ENCODE data around the gene OR51B4.

Gene OR51B4

DNA sequence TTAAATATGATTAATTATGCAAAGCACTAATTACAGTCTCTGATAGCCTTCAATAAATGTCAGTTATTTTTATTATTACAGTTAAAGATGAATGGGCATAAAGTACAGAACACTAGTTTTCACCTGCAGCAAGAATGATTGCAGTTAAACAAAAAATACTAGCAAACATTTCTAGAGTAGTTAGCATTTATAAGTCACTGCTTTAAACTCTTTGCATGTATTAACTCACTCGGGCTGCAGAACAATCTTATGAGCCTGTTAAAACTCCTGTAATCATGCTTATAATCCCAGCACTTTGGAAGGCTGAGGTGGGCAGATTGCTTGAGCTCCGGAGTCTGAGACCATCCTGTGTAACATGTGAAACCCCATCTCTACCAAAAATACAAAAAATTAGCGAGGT is 14.8 kb downstream of the OR51B4 start:
- TF ChIP-seq, protein P1, sequence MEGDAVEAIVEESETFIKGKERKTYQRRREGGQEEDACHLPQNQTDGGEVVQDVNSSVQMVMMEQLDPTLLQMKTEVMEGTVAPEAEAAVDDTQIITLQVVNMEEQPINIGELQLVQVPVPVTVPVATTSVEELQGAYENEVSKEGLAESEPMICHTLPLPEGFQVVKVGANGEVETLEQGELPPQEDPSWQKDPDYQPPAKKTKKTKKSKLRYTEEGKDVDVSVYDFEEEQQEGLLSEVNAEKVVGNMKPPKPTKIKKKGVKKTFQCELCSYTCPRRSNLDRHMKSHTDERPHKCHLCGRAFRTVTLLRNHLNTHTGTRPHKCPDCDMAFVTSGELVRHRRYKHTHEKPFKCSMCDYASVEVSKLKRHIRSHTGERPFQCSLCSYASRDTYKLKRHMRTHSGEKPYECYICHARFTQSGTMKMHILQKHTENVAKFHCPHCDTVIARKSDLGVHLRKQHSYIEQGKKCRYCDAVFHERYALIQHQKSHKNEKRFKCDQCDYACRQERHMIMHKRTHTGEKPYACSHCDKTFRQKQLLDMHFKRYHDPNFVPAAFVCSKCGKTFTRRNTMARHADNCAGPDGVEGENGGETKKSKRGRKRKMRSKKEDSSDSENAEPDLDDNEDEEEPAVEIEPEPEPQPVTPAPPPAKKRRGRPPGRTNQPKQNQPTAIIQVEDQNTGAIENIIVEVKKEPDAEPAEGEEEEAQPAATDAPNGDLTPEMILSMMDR (IDR thresholded peaks at IDR 0.05; ENCODE audit: low read depth, low read length, missing control alignments), result no peak
- no peak for DNase-seq (ENCODE audit: extremely low read depth, low read depth)
- no peak overlapping the region for H3K4me3 ChIP-seq (replicated peaks; ENCODE audit: low read depth, low read length)

DNA sequence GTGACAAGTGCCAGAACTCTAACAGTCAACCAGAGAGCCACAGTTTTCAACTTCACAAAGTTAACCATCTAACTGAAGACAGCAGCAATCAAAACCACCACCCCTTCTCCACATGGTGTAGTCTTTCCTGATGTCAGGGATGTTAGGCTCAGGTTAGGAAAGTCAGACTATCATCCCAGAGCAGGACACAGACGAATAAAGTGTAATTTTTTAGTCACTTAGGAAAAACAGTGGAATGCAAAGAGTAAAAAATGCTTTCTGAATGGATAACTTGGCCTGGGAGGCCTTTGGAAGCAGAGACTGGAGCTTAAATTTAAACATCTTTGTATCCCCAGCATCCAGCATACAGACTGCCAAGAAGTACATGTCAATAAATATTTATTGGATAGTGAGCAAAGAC is 15.4 kb downstream of the OR51B4 start:
- TF ChIP-seq, protein P1 (IDR thresholded peaks at IDR 0.05; ENCODE audit: low read depth, low read length, missing control alignments), result no peak
- DNase-seq (ENCODE audit: extremely low read depth, low read depth), result no peak
- no peak overlapping the region for H3K4me3 ChIP-seq (replicated peaks; ENCODE audit: low read depth, low read length)

DNA sequence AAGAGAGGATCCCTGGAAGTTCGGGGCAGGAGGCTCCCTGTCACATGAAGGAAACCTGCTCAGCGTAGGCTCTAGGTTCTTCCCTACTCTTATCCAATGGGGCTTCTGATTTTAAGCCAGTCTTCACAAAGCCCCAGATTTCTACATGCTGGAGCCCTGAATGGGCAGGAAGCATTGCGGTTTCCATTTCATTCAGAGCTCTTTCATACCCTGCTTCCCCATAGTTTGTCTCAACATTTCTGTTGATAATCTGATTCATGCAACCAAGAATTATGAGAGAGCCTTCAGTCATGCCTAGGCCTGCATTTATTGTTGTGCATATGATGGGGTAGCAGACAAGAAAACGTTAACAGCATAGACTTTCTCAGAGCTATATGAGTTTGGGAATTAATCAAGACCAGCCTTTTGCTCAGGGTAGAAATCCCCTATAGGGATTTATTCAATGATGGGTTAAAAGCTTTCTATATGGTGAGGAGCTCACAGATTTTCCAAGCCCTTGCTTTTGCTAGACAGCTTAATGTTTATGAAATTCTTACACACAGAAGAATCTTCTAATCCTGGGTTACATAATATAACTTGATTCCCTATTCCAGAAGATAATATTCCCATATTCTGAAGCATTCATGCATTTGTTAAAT is 15.9 kb downstream of the OR51B4 start:
- TF ChIP-seq, protein P1 (IDR thresholded peaks at IDR 0.05; ENCODE audit: low read depth, low read length, missing control alignments), result no peak
- H3K4me3 ChIP-seq (replicated peaks; ENCODE audit: low read depth, low read length), result no peak overlapping the region
- no peak for DNase-seq (ENCODE audit: extremely low read depth, low read depth)

DNA sequence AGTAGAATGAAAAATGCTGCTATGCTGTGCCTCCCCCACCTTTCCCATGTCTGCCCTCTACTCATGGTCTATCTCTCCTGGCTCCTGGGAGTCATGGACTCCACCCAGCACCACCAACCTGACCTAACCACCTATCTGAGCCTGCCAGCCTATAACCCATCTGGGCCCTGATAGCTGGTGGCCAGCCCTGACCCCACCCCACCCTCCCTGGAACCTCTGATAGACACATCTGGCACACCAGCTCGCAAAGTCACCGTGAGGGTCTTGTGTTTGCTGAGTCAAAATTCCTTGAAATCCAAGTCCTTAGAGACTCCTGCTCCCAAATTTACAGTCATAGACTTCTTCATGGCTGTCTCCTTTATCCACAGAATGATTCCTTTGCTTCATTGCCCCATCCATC is 17.1 kb downstream of the OR51B4 start:
- TF ChIP-seq, protein P1 (IDR thresholded peaks at IDR 0.05; ENCODE audit: low read depth, low read length, missing control alignments), result no peak
- H3K4me3 ChIP-seq (replicated peaks; ENCODE audit: low read depth, low read length), result no peak overlapping the region
- DNase-seq (ENCODE audit: extremely low read depth, low read depth), result no peak

DNA sequence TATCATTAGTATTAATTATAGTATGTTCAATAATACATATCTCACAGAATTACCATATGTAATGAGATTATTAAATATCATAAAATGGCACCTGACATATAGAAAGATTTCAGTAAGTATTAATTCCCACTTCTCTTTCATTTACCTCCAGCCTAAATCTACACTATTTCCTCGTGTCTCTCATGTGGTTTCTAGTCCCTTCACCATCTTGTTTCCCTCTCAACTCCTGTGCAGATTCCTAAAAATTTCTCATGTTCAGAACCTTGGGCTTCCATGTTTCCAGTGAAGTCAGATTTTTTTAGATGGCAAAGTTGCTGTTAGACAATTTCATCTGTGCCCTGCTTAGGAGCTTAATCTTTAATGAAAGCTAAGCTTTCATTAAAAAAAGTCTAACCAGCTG is 17.9 kb downstream of the OR51B4 start:
- DNase-seq (ENCODE audit: extremely low read depth, low read depth), result no peak
- TF ChIP-seq, protein P1 (IDR thresholded peaks at IDR 0.05; ENCODE audit: low read depth, low read length, missing control alignments), result no peak

DNA sequence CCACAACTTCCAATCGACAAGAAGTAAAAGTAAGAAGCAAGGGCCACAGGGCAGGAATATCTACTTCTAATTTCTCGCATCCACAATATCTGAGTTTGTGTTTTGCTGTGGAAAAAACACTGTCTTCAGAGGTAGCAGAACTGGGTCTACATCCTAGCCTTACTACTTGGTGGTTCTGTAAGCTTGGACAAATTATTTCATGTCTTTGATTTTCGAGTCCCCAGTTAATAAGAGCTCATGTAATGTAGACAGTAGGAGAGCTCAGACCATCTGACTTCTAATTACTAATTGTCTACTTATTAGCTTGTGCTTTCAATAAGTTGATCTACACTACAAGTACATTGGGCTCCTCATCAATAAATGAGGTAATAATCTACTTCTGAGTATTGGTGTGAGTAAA is 18.7 kb downstream of the OR51B4 start:
- DNase-seq (ENCODE audit: extremely low read depth, low read depth), result no peak
- TF ChIP-seq, protein P1 (IDR thresholded peaks at IDR 0.05; ENCODE audit: low read depth, low read length, missing control alignments), result no peak
- no peak overlapping the region for H3K4me3 ChIP-seq (replicated peaks; ENCODE audit: low read depth, low read length)

More for the DNA sequence above, 17.9 kb downstream of the OR51B4 start:
- no peak overlapping the region for H3K4me3 ChIP-seq (replicated peaks; ENCODE audit: low read depth, low read length)

DNA sequence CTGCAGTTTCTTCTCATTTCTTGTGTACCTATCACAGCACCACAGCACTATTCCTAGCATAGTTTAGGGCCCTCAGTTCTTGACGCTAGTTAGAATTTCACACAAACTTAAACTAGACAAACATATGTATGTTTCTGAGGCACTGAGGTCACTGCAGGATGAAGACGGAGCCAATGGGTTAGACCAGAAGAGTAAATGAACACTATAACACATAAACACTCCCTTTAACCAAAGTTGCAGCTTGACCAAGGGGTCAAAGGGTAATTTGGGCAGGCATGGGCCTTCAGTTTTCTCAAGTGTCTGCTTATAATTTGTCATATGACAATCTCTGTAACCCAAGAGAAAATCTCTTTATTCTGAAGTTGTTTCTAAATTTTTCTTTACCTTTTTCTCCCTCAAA is 19.1 kb downstream of the OR51B4 start:
- H3K4me3 ChIP-seq (replicated peaks; ENCODE audit: low read depth, low read length), result no peak overlapping the region
- TF ChIP-seq, protein P1 (IDR thresholded peaks at IDR 0.05; ENCODE audit: low read depth, low read length, missing control alignments), result no peak
- no peak for DNase-seq (ENCODE audit: extremely low read depth, low read depth)

Measured in HFF-Myc (cell line).